Ammon's horn (tissue), 1 donor: ENCODE results near the gene ENTHD1.
A peak's percentile ranks its signal among the peaks of the same experiment; 100 is the strongest.

ENCODE experiments used
- DNase-seq: peaks from one replicate; pipeline ENCODE4 v3.0.0-alpha.2; 2016; ENCODE audit warnings: low spot score

ENTHD1 gene

GRCh38 chr22:39893526-39893925 lies at the start of gene ENTHD1:
Gene ENTHD1 (minus strand): TSS chr22:39893760. CDS start chr22:39887748, 6,012 bp downstream.
- DNase-seq: no peak

GRCh38 chr22:39943337-39943736 lies 49.8 kb upstream of the ENTHD1 start:
- DNase-seq: no peak

GRCh38 chr22:39942439-39943230 lies 49.1 kb upstream of the ENTHD1 start:
- DNase-seq: no peak

GRCh38 chr22:39941601-39942000 lies 48.0 kb upstream of the ENTHD1 start:
- DNase-seq: no peak

- DNase-seq: peak; percentile 28
These were observed 47.3 kb upstream of the ENTHD1 start for GRCh38 chr22:39940757-39941305.

- no peak for DNase-seq
These were observed 46.3 kb upstream of the ENTHD1 start for GRCh38 chr22:39939830-39940229.

- DNase-seq: no peak
These were observed 45.0 kb upstream of the ENTHD1 start for GRCh38 chr22:39938509-39939111.

- no peak for DNase-seq
These were observed 44.3 kb upstream of the ENTHD1 start for GRCh38 chr22:39937906-39938305.

GRCh38 chr22:39936523-39937145 lies 43.1 kb upstream of the ENTHD1 start:
- no peak for DNase-seq

GRCh38 chr22:39935612-39936011 lies 42.1 kb upstream of the ENTHD1 start:
- no peak for DNase-seq

GRCh38 chr22:39935116-39935515 lies 41.6 kb upstream of the ENTHD1 start:
- peak; percentile 43 for DNase-seq

- DNase-seq: no peak
These were observed 40.2 kb upstream of the ENTHD1 start for GRCh38 chr22:39933741-39934140.

GRCh38 chr22:39932918-39933649 lies 39.5 kb upstream of the ENTHD1 start:
- DNase-seq: no peak

- no peak for DNase-seq
These were observed 38.6 kb upstream of the ENTHD1 start for GRCh38 chr22:39932166-39932565.

GRCh38 chr22:39931251-39931650 lies 37.7 kb upstream of the ENTHD1 start:
- no peak for DNase-seq

- no peak for DNase-seq
These were observed 35.3 kb upstream of the ENTHD1 start for GRCh38 chr22:39928536-39929520.

GRCh38 chr22:39927544-39927943 lies 34.0 kb upstream of the ENTHD1 start:
- no peak for DNase-seq

GRCh38 chr22:39926753-39927152 lies 33.2 kb upstream of the ENTHD1 start:
- peak; percentile 28 for DNase-seq

GRCh38 chr22:39925909-39926679 lies 32.5 kb upstream of the ENTHD1 start:
- DNase-seq: no peak

- DNase-seq: no peak
These were observed 31.7 kb upstream of the ENTHD1 start for GRCh38 chr22:39925273-39925672.
